ENCODE results near the gene FUZ.

FUZ gene

DNA sequence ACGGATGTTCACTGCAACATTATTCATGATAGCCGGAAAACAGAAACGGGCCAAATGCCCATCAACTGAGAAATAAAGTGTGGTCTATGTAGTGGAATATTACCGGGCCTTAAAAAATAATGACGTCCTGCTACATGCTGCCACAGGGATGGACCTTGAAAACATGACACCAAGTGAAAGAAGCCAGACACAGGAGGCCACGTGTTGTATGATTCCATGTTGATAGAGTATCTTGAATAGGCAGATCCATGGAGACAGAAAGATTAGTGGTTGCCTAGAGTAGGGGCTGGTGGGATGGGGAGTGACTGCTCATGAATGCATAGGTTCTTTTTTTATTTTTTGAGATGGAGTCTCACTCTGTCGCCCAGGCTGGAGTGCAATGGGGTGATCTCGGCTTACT lies 42.6 kb downstream of the FUZ start:
- no peak for TF ChIP-seq CTCF (IDR thresholded peaks at IDR 0.05)

- no peak for TF ChIP-seq CTCF (IDR thresholded peaks at IDR 0.05)
These were observed 45.0 kb downstream of the FUZ start for GRCh38 chr19:49767967-49768581.

DNA sequence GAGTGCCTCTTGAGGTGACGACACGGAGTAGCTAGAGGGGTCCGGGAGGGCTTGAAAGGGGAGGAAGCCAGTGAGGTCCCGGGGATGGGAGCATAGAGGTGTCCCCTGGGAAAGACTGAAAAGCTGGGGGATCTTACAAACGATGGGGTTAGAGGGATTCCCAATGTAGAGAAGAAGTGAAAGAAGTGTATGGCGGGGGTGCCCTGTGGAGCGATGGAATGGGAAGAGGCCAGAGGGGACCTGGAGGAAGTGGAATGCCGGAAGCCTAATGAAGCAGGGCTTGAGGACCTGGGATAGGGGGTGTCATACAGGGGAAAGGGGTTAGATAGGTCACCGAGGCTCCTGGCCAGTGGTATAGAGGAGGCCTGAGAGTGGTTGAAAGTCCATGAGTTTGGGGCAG lies 45.7 kb downstream of the FUZ start:
- TF ChIP-seq CTCF (IDR thresholded peaks at IDR 0.05) = no peak

- TF ChIP-seq CTCF (IDR thresholded peaks at IDR 0.05) = no peak
These were observed 46.2 kb downstream of the FUZ start, which contains the start of gene AP2A1 for GRCh38 chr19:49766930-49767299. Gene AP2A1, plus strand, starts transcription at chr19:49767001. Its CDS starts 133 bp downstream, at chr19:49767134.

GRCh38 chr19:49766007-49766929 lies 46.8 kb downstream of the FUZ start:
- TF ChIP-seq CTCF (IDR thresholded peaks at IDR 0.05) = no peak

- no peak for TF ChIP-seq CTCF (IDR thresholded peaks at IDR 0.05)
These were observed 48.8 kb downstream of the FUZ start for GRCh38 chr19:49764341-49764740.

DNA sequence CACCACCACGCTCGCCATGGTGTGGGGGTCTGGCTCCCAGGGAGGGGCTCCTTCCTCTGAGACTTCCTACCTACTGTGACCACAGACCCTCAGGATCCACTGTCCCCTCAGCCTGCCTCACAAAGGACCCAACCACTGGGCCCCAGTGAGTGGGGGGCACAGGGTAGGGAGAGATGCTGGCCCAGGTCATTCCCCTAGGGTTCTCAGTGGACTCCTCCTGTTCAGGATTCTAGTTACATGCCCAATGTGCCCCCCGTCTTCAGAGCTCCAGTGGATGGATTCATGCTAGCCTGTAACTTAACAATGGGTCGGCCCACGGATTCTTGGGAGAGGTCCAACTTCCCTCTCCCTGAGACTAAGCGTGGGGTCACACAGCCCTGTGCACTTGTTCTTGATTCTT lies 49.9 kb downstream of the FUZ start, which contains the start of gene TSKS:
Gene TSKS (minus strand): TSS at position 77 of the 400 bp plus-strand sequence. CDS start 59 bp downstream, at position 18.
- TF ChIP-seq CTCF (IDR thresholded peaks at IDR 0.05) = no peak

Data from LNCAP (cell line).